GM08714 (cell line): Measurements from ENCODE around the gene TMEM106C.

ENCODE experiments used
- H3K4me3 ChIP-seq: fragments of 200-500 bp; sonication (Bioruptor generic); 2 replicates; pipeline ENCODE4 v1.5.1; 2014; ENCODE audit warnings: mild to moderate bottlenecking, low read length, inconsistent platforms
- ZNF274 ChIP-seq: IDR thresholded peaks from 2 replicates; pipeline ENCODE4 v1.6.1; 2012; ENCODE audit warnings: mild to moderate bottlenecking, low read depth, low read length

TMEM106C gene

GRCh38 chr12:48005001-48005749, 41.8 kb downstream of the TMEM106C start:
- H3K4me3 ChIP-seq, result no peak overlapping the region
- no peak for TF ChIP-seq ZNF274

DNA sequence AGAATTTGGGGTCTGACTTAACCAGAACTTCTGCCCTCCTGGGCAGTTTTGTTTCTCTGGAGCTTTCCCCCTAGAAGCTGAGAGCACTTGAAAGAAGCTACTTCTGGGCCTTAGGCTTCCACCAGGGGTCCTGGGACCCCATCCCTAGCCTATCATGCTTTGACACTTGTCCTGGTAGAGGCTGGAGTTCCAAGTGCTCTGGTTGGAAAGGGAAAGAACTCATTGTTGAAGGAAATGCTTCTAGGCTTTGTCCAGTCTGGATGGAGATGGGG, 42.3 kb downstream of the TMEM106C start:
- H3K4me3 ChIP-seq, result no peak overlapping the region
- no peak for TF ChIP-seq ZNF274

GRCh38 chr12:48007206-48007605, 43.8 kb downstream of the TMEM106C start:
- TF ChIP-seq ZNF274, result no peak
- no peak overlapping the region for H3K4me3 ChIP-seq

DNA sequence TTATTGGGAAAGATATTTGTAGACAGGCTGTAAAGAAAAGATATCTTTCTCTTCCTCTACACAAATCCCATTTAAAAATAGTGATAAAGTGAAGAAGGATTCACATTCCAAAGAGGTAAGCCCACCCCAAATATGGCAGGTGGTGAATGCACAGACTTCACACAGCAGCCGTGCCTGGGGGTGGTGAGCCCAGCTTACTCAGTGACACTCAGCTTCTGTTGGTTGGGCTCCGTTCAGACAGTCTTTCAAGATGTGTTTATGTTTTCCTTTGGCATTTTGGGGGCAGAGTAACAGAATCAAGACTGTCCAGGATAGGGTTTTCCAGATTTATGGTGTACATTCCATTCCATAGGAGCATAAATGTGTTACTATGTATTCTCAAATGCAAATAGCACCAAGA, 45.0 kb downstream of the TMEM106C start:
- no peak for TF ChIP-seq ZNF274
- H3K4me3 ChIP-seq, result no peak overlapping the region

DNA sequence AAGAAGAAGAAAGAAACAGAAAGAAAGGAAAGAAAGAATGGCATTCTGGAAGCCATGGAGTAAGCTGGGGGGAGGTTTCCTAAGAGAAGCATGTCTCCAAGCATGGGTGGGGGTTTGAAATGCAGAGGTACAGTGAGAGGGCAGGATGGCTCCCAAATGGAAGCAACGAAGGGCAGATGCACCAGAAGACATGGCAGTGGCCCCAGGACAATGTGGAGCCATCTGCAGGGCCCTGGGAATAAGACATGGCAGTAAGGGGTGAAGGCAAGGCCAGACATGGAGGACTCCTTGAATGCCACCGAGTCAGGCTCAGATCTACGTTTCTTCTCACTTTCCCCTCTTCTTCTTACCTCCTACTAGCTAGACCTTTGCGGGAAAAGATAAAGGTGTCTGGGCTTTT, 45.6 kb downstream of the TMEM106C start:
- TF ChIP-seq ZNF274, result no peak
- no peak overlapping the region for H3K4me3 ChIP-seq

GRCh38 chr12:48009471-48009870, 46.1 kb downstream of the TMEM106C start:
- no peak overlapping the region for H3K4me3 ChIP-seq
- no peak for TF ChIP-seq ZNF274

GRCh38 chr12:48010366-48010970, 47.1 kb downstream of the TMEM106C start:
- H3K4me3 ChIP-seq, result no peak overlapping the region
- no peak for TF ChIP-seq ZNF274

DNA sequence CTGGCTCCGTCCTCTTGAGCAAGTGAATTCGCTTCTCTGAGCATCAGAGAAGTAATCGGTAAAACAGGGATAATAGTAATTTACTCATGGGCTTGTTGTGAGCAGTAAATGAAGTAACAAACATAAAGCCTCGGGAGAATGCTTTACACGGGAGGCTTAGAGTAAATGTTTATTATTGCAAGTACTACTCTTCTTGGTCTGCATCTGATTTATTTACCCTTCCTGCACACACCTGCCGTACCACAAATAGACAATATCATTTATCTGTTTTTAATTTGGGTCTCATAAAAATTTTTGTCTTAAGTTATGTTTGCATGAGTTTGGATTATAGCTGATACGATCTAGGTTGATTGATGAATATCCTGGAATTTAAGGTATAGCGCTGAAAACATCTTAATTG, 48.7 kb downstream of the TMEM106C start:
- TF ChIP-seq ZNF274, result no peak
- no peak overlapping the region for H3K4me3 ChIP-seq

DNA sequence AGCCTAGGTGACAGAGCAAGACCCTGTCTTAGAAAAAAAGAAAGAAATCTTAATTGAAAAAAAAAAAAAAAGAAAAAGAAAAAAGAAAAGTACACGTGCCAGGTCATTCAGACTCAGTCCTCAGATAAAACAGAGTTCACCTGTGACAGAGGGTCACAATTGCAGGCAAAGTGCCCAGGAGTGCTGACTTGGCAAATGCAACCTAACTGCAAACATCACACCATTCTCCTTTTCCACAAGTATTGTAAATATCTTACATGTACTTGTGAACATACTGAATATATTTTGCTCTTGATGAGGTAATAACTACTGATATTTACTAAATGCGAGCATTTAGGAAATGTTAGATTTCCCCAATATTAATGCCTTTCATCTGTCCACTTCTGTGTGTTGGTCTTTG, 49.9 kb downstream of the TMEM106C start:
- H3K4me3 ChIP-seq, result no peak overlapping the region
- TF ChIP-seq ZNF274, result no peak

DNA sequence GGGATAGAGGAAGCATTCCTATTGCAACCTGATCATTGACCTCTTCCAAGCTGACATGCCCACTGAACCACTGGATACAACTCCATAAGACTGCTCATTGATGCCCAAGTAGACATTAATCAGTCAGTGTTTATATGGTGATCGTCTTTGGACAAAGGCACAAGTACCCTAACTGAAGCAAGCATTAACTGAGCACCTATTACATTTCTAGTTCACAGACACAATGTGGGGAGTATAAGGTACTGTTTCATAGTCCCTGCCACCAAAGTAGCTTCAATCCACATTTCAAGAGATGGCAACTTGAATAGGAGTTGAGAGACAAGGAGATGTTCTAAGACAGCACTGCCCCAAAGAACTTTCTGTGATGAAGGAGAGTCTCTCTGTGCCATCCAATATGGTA, 51.7 kb downstream of the TMEM106C start:
- H3K4me3 ChIP-seq, result no peak overlapping the region
- TF ChIP-seq ZNF274, result no peak

GRCh38 chr12:48015954-48016353, 52.6 kb downstream of the TMEM106C start:
- H3K4me3 ChIP-seq, result no peak overlapping the region
- no peak for TF ChIP-seq ZNF274

DNA sequence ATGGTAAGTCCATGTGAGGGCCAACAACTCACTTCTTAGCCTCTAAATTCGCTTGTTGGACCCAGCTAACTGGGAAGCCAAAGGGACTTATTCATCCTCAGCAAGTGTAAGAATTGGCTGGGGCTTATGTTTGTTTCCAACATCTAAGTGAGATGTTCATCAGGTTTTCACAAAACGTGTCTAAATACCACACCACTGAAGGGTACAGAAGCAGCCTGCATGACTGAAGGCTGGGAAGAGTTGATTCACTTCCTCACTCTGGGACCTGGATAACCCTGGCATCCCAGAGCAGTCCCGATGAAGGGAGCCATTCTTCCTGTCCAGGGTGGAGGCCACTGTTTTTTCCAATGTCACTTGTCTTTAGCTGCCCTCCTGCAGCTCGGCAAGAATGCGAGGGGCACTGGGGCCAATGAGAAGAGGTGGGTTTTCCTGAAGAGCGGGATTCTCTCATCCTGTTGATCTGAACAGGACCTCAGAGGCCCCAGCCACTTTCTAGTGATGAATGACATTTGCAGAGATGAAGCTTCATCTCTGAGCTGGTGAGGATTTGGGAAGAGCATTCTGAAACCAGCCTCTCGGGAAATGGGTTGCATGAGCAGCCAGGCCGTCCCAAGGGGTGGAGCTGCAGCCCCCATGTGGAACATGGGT, 53.1 kb downstream of the TMEM106C start:
- TF ChIP-seq ZNF274, result no peak
- H3K4me3 ChIP-seq, result no peak overlapping the region

GRCh38 chr12:48017496-48017895, 54.1 kb downstream of the TMEM106C start:
- H3K4me3 ChIP-seq, result no peak overlapping the region
- TF ChIP-seq ZNF274, result no peak

DNA sequence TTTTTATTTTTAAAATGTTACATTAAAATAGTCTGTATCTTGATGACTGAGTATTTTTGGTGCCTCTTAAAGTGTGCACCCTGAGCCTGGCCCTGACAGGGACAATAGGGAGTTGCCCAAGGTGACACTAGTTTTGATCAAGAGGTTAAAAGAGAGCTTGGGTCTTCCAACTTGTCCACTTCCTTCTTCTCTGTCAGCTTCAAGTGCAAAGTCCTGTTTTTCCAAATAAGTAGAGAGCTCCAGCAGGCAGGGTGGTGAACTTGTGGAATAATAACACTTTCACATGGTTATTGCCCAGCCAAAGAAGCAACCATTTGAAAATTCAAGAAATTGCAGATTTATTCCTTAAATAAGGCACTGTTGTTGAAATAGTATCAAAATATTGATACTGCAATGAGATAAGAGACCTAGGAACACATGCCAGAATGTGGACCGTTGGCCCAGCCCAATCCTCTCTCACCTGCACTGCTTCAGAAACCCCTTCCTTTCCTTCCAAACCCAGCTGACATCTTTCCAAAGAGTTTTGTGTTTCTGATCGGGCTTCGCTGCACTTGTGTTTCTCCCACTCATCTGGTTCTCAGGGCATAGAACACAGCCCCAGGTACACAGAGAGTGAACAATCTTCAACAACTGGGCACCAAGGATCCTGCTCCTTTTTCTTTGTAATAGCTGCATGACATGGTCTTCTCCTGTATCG, 54.7 kb downstream of the TMEM106C start:
- H3K4me3 ChIP-seq, result no peak overlapping the region
- no peak for TF ChIP-seq ZNF274
